PC-9 (cell line): ENCODE data around the gene DGKE. TPM values are rescaled to one million over a fixed set of nuclear protein-coding genes. Genes with fewer than 3 reads are reported as not detected.

ENCODE experiments used
- BruUV-seq: library from RNA; stranded (reverse); fragments of 400-500 nt; replicated peaks from 2 replicates; lab custom pipeline; 2021; lab: Mats Ljungman, UMichigan
- CTCF ChIA-PET: fragments of 300-600 bp; sonication (Branson Sonifier 250); formaldehyde crosslinking; loops from one replicate; lab custom pipeline; 2022; ENCODE audit warnings: antibody characterized with exemption; lab: Charles Lee
- POLR2A ChIA-PET: fragments of 300-600 bp; sonication (Branson Sonifier 250); formaldehyde crosslinking; loops from one replicate; lab custom pipeline; 2022; ENCODE audit warnings: antibody characterized with exemption; ENCODE audit not compliant: unreplicated experiment; lab: Charles Lee
- DNase-seq, 2 experiments: peaks; one replicate each; pipeline versions ENCODE4 v3.0.0 to v3.0.0-alpha.2; 2015 to 2022; ENCODE audit warnings: mixed read lengths in 1 of 2
- H2AFZ ChIP-seq: fragments of 200-600 bp; sonication (generic); 2 replicates; pipeline ENCODE4 v1.8.1; 2017; ENCODE audit warnings: antibody characterized with exemption
- H3F3A ChIP-seq: fragments of 200-600 bp; sonication (generic); 2 replicates; pipeline ENCODE4 v1.8.1; 2017; ENCODE audit warnings: antibody characterized with exemption, mild to moderate bottlenecking, low read depth; ENCODE audit not compliant: insufficient read depth
- H3K27ac ChIP-seq: fragments of 200-600 bp; sonication (generic); 2 replicates; pipeline ENCODE4 v1.6.1; 2016; ENCODE audit warnings: mixed run types
- H3K27me3 ChIP-seq: fragments of 200-600 bp; sonication (generic); 2 replicates; pipeline ENCODE4 v1.6.1; 2016; ENCODE audit warnings: low read depth, mixed run types; ENCODE audit not compliant: insufficient read depth
- H3K36me3 ChIP-seq: fragments of 200-600 bp; sonication (generic); 2 replicates; pipeline ENCODE4 v1.6.1; 2016; ENCODE audit warnings: low read depth, mixed run types
- H3K4me1 ChIP-seq: fragments of 200-600 bp; sonication (generic); replicated peaks from 2 replicates; pipeline ENCODE4 v1.6.1; 2016; ENCODE audit warnings: mixed run types; ENCODE audit not compliant: insufficient read depth
- H3K4me2 ChIP-seq: fragments of 200-600 bp; sonication (generic); 2 replicates; pipeline ENCODE4 v1.6.1; 2017; ENCODE audit warnings: mixed run types
- H3K4me3 ChIP-seq: fragments of 200-600 bp; sonication (generic); 2 replicates; pipeline ENCODE4 v1.6.1; 2016; ENCODE audit warnings: mixed run types
- H3K79me2 ChIP-seq: fragments of 200-600 bp; sonication (generic); 2 replicates; pipeline ENCODE4 v1.6.1; 2017; ENCODE audit warnings: low read depth, mixed run types
- H3K9me2 ChIP-seq: fragments of 200-600 bp; sonication (generic); 2 replicates; pipeline ENCODE4 v1.8.1; 2017; ENCODE audit warnings: mild to moderate bottlenecking; ENCODE audit not compliant: insufficient read depth
- H3K9me3 ChIP-seq: fragments of 200-600 bp; sonication (generic); 2 replicates; pipeline ENCODE4 v1.8.1; 2016; ENCODE audit warnings: low read depth; ENCODE audit not compliant: insufficient read depth
- H4K20me1 ChIP-seq: fragments of 200-600 bp; sonication (generic); 2 replicates; pipeline ENCODE4 v1.8.1; 2017; ENCODE audit not compliant: insufficient read depth
- EZH2 ChIP-seq: fragments of 200-600 bp; sonication (generic); IDR thresholded peaks from 2 replicates; pipeline ENCODE4 v1.8.0; 2017; ENCODE audit warnings: antibody characterized with exemption, low read depth
- intact Hi-C: fragments of 100-400 bp; cut with micrococcal nuclease; formaldehyde crosslinking; loops from one replicate; pipeline ENCODE4 v1.10.0; 2022; ENCODE audit not compliant: unreplicated experiment
- total RNA-seq: library from RNA; stranded (reverse); gene quantifications from 2 replicates; pipeline ENCODE4 v1.2.3, GENCODE V29; 2021
- TF ChIP-seq, protein P1 (sequence below): fragments of 200-600 bp; sonication (generic); conservative IDR thresholded peaks from 2 replicates; pipeline ENCODE4 v1.6.1; 2017; ENCODE audit warnings: mixed run types, antibody characterized with exemption, mild to moderate bottlenecking, moderate library complexity

Gene DGKE
- total RNA-seq, 1 experiment from 2014 or later: 11.0 TPM

DNA sequence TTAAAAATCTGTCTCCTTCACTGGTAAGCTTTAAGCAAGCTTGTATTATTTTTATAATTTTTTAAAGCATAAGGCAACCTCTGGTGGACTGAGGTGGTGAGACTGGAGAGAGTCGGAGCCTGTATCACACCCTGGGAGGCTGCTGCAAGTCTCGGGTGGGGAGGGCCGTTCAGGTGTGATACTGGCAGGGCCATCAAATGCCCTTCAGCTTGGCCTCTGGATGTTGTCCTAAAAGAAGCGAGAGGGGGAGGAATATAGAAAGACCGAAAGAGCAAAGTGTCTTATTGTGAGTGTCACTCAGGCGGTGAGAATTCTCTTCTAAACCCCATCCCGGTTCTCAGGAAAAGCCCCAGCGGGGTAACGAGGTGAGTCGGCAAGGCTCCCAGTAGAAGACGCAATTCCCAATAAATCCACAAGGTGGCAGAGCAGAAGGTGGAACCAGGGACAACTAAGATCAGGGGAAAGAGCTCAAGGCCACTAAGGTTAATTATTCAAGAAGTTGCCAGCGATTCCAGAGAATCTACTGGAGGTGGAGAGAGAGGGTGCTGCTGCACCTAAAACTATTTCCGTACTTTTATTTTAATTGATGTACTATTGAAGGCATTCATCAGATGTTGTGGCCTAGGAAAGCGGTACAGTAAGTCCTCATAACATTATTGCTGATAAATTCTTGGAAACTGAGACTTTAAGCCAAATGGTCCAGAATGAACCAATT, 14.4 kb upstream of the DGKE start:
- Histone ChIP-seq H3K4me3 (no peak overlapping the region), H3K27ac (no peak overlapping the region)
- POLR2A ChIA-PET: no interaction called here

DNA sequence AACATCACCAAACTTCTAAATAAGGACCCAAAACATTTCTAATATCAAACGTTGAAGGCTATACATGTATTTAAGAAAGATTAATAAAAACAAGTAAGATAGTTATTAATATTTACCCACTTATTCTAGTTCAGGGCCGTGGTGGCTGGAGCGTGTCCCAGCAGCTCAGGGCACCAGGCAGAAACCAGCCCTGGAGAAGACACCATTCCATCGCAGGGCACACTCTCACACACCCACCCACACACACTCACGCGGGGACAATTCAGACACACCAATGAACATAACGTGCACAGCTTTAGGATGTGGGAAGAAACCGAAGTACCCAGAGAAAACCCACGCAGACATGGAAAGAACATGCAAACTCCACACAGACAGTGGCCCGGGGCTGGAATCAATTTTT, 13.7 kb upstream of the DGKE start:
- ChIA-PET CTCF (interaction anchor here (0.6 to 1.4 kb wide), 9 partner anchors 30 to 234 kb away, joined by 3 to 7 read pairs (median 3); no protein-coding TSS in a partner anchor), POLR2A (no interaction called here)
- 0 out of 2 replicates have a peak, but pooled peaks cover 14% of the 10 kb centered on the region for H3K4me1 ChIP-seq
- H3K4me2 ChIP-seq: no peak overlapping the region
- no peaks in the 10 kb centered on the region for H3K79me2 ChIP-seq
- no peaks in the 10 kb centered on the region for H3K9me3 ChIP-seq
- H3K27ac ChIP-seq: no peak overlapping the region
- intact Hi-C loops: no loop called here
- H3K27me3 ChIP-seq: no peaks in the 10 kb centered on the region
- no peak overlapping the region for H2AFZ ChIP-seq
- DNase-seq: no peak
- H4K20me1 ChIP-seq: no peaks in the 10 kb centered on the region
- H3F3A ChIP-seq: 0 out of 2 replicates have a peak, but pooled peaks cover 5% of the 10 kb centered on the region
- no TSS peak for BruUV-seq
- no peaks in the 10 kb centered on the region for H3K36me3 ChIP-seq
- no peak overlapping the region for H3K4me3 ChIP-seq
- TF ChIP-seq, protein P1, sequence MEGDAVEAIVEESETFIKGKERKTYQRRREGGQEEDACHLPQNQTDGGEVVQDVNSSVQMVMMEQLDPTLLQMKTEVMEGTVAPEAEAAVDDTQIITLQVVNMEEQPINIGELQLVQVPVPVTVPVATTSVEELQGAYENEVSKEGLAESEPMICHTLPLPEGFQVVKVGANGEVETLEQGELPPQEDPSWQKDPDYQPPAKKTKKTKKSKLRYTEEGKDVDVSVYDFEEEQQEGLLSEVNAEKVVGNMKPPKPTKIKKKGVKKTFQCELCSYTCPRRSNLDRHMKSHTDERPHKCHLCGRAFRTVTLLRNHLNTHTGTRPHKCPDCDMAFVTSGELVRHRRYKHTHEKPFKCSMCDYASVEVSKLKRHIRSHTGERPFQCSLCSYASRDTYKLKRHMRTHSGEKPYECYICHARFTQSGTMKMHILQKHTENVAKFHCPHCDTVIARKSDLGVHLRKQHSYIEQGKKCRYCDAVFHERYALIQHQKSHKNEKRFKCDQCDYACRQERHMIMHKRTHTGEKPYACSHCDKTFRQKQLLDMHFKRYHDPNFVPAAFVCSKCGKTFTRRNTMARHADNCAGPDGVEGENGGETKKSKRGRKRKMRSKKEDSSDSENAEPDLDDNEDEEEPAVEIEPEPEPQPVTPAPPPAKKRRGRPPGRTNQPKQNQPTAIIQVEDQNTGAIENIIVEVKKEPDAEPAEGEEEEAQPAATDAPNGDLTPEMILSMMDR: no peak
- no peak for TF ChIP-seq EZH2
- no peaks in the 10 kb centered on the region for H3K9me2 ChIP-seq

More for the DNA sequence above, 14.4 kb upstream of the DGKE start:
- no peaks in the 10 kb centered on the region for H3F3A ChIP-seq
- H3K9me2 ChIP-seq: no peaks in the 10 kb centered on the region
- H3K4me2 ChIP-seq: peak overlapping the region; percentile 57
- no TSS peak for BruUV-seq
- intact Hi-C loops: loop anchor here (1.0 kb wide), 1 partner anchor 121 kb away; no protein-coding TSS in a partner anchor
- peak overlapping the region; percentile 14; the same call in 1 of the 2 replicates for H2AFZ ChIP-seq
- 0 out of 2 replicates have a peak, but pooled peaks cover 8% of the 10 kb centered on the region for H3K4me1 ChIP-seq
- no peaks in the 10 kb centered on the region for H3K27me3 ChIP-seq
- no peaks in the 10 kb centered on the region for H3K36me3 ChIP-seq
- CTCF ChIA-PET: interaction anchor here (0.6 to 1.4 kb wide), 9 partner anchors 31 to 235 kb away, joined by 3 to 7 read pairs (median 3); no protein-coding TSS in a partner anchor
- no peaks in the 10 kb centered on the region for H3K79me2 ChIP-seq
- TF ChIP-seq EZH2: no peak
- TF ChIP-seq, protein P1: peak; percentile 92
- peak; percentile 54 to 65 for DNase-seq
- H3K9me3 ChIP-seq: no peaks in the 10 kb centered on the region
- H4K20me1 ChIP-seq: no peaks in the 10 kb centered on the region

DNA sequence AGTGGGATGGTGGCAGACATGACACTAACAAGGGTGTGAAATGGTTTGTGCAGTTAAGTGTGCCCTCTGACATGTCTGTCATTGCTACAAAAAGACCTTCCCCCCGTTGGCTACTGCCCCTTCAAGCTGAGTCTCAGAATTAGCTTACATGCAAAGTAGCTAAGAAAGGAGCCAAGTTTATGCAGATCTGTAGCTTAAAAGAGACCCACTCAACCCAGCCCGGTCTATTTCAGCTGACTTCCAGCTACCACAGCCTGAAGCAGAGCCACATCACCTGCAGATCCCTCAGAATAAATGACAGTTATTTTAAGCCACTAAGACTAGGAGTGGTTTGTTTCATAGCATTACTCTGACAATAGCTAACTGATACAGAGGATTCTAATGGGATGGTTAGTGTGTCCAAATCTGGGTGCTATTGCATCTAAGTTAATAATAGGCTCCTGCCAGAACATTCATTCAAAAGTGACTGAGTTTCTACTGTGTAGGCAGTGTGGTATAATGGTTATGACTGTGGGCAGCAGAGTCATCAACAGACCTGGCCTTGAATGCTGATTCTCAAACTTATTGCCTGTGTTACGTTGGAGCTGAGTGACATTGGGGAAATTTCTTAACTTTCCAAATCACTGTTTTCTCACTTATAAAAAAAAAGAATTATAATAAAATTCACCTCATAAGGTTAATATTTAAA, 12.0 kb upstream of the DGKE start:
- H3F3A ChIP-seq: 0 out of 2 replicates have a peak, but pooled peaks cover 11% of the 10 kb centered on the region
- intact Hi-C loops: no loop called here
- POLR2A ChIA-PET: interaction anchor here (0.7 kb wide), 1 partner anchor 12 kb away, joined by 4 read pairs; the partner anchor contains the start of genes C17orf67 and DGKE

More for the DNA sequence above, 12.0 kb upstream of the DGKE start:
- H3K27ac ChIP-seq: no peak overlapping the region
- BruUV-seq: no TSS peak
- no peaks in the 10 kb centered on the region for H3K9me3 ChIP-seq
- no peak overlapping the region for H3K4me3 ChIP-seq
- no peaks in the 10 kb centered on the region for H3K9me2 ChIP-seq
- no peaks in the 10 kb centered on the region for H4K20me1 ChIP-seq
- CTCF ChIA-PET: no interaction called here
- H2AFZ ChIP-seq: no peak overlapping the region
- 0 out of 2 replicates have a peak, but pooled peaks cover 17% of the 10 kb centered on the region for H3K4me1 ChIP-seq
- no peaks in the 10 kb centered on the region for H3K79me2 ChIP-seq
- TF ChIP-seq, protein P1: no peak
- TF ChIP-seq EZH2: no peak
- no peak for DNase-seq
- H3K27me3 ChIP-seq: no peaks in the 10 kb centered on the region
- H3K36me3 ChIP-seq: no peaks in the 10 kb centered on the region
- H3K4me2 ChIP-seq: no peak overlapping the region
